H1 (cell line): ENCODE measurements around the gene C15orf39. TPM values are rescaled to one million over a fixed set of nuclear protein-coding genes. Genes with fewer than 3 reads are reported as not detected.

Experiments used
- HDAC6 ChIP-seq: IDR thresholded peaks from one replicate; pipeline ENCODE4 v1.7.1; 2012; ENCODE audit warnings: low read depth, mild to moderate bottlenecking, inconsistent platforms, low read length, moderate library complexity
- KDM5A ChIP-seq: fragments of 200-600 bp; IDR thresholded peaks from 2 replicates; pipeline ENCODE4 v1.7.1; 2012; ENCODE audit warnings: mild to moderate bottlenecking, low read length, inconsistent platforms, mixed read lengths
- NRF1 ChIP-seq: IDR thresholded peaks from 2 replicates; pipeline ENCODE4 v1.6.1; 2011; ENCODE audit warnings: mild to moderate bottlenecking, low read depth, low read length, improper control_type of control experiment
- polyA plus RNA-seq, 7 experiments: library from polyadenylated mRNA; depleted of rRNA in 3 of 7; stranded (reverse) in 5 of 7; unstranded in 2 of 7; fragments of >200 nt in 5 of 7; fragments of 200-250 nt in 2 of 7; gene quantifications; 1 replicate in 5 of 7; 2 replicates in 1 of 7; 4 replicates in 1 of 7; pipeline versions ENCODE4 v1.2.1 to v1.2.3, GENCODE V29; 2011 to 2013; ENCODE audit warnings: missing spikeins in 2 of 7, mixed read lengths in 2 of 7
- total RNA-seq: library from RNA; stranded (reverse); fragmentation: NEBNext Ultra II Directional; extraction: Animal tissue kit (Norgen Biotek cat#: 25700); gene quantifications from 2 replicates; pipeline ENCODE4 v1.2.1, GENCODE V29; 2021
- TF ChIP-seq, protein P1 (sequence below): IDR thresholded peaks from 2 replicates; pipeline ENCODE4 v1.6.1; 2012; ENCODE audit warnings: inconsistent platforms
- TF ChIP-seq, protein P2 (sequence below): IDR thresholded peaks from 2 replicates; pipeline ENCODE4 v1.6.1; 2011; ENCODE audit warnings: low read length, improper control_type of control experiment

C15orf39 gene
- total and polyA plus RNA-seq, 2 of the 8 experiments (the other 6 are each of a cell fraction or from before 2014, with no cell fraction given) = 13.8 to 38.5 TPM

DNA sequence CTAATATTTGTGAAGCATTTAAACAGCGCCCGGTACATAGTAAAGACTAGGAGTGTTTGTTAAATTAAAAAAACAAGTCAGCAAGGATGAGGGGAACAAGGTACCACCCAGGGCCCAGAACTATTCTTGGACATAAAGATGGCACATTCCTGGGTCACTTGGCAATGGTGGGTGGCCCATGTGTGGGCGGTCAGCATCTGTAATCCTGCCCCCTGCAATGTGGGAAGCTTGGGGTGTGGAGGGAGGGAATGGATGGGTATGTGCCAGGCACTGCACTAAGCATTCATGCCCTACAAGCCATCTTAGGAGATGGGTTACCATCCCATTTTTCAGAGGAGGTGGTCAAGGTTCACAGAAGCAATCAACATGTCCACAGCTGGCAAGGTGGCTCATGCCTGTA is 7.3 kb upstream of the C15orf39 start (continued):
- TF ChIP-seq HDAC6 (no peak), KDM5A (no peak), NRF1 (no peak)
- TF ChIP-seq, protein P1, sequence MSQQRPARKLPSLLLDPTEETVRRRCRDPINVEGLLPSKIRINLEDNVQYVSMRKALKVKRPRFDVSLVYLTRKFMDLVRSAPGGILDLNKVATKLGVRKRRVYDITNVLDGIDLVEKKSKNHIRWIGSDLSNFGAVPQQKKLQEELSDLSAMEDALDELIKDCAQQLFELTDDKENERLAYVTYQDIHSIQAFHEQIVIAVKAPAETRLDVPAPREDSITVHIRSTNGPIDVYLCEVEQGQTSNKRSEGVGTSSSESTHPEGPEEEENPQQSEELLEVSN = no peak
- TF ChIP-seq, protein P2, sequence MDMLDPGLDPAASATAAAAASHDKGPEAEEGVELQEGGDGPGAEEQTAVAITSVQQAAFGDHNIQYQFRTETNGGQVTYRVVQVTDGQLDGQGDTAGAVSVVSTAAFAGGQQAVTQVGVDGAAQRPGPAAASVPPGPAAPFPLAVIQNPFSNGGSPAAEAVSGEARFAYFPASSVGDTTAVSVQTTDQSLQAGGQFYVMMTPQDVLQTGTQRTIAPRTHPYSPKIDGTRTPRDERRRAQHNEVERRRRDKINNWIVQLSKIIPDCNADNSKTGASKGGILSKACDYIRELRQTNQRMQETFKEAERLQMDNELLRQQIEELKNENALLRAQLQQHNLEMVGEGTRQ = no peak
